ENCODE results near the gene SNCA. TPM values are rescaled to one million over a fixed set of nuclear protein-coding genes. Genes with fewer than 3 reads are reported as not detected.

SNCA gene
- total RNA-seq, 1 donor from 2014 or later = 33.6 TPM

DNA sequence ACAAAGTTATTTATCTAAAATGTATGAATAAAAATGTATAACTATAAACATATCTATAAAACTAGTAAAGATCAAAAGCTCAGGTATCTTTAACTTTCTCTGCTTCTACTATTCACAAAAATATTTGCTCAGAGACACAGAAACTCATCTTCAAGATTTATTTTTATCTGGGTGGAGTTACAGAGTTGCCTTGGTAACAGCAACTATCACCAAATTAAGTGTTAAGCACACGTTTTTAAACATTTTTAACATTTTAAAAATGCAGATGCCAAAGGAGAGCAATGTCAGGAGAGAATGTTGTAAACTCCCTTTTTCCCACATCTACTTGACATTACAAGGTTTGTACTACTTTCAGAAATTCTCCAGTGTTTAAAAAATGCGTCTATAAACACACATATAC is 71.4 kb downstream of the SNCA start:
- DNase-seq (ENCODE audit: low spot score) = no peak
- intact Hi-C loops (cut with DNase I) = no loop called here

DNA sequence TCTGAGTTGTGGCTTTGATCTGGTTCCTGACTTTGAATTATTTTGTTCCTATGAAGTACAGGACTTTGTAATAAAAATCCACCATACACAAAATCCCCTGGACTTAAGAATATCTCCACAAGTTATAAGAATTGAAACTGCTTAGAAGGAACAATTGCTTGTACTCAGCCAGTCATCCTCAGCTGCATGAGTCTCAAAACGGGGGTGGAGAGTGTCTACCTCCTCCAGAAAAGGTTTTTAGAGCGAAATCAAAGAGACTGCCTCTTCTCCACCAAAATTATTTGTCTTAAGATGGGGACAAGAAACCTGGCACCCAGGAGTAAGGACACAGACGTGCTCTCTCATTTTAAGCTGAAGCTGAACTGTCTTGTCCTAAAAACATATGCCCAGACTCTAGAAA is 74.7 kb downstream of the SNCA start:
- no peak for DNase-seq (ENCODE audit: low spot score)
- intact Hi-C loops (cut with DNase I) = no loop called here

DNA sequence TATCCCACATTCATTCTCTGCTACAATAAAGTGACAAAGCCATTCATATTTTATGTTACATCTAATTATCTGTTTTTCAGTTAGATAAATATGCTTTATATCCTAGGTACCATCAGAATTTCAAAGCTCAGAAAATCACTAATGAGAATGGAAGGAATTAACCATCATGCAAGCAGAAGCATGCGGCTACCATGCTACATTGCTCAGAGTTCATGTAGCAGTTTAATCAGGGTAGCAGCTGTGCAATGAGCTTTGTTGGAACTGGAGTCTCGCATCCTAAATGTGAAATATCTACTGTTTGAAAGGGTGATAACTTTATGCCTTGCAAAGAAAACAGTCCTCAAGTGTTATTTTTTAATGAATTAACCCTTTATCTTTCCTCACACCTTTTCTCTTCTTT is 77.5 kb downstream of the SNCA start:
- intact Hi-C loops (cut with DNase I) = no loop called here
- no peak for DNase-seq (ENCODE audit: low spot score)

GRCh38 chr4:89757154-89757719 is 79.7 kb downstream of the SNCA start:
- DNase-seq (ENCODE audit: low spot score) = no peak
- intact Hi-C loops (cut with DNase I) = no loop called here

DNA sequence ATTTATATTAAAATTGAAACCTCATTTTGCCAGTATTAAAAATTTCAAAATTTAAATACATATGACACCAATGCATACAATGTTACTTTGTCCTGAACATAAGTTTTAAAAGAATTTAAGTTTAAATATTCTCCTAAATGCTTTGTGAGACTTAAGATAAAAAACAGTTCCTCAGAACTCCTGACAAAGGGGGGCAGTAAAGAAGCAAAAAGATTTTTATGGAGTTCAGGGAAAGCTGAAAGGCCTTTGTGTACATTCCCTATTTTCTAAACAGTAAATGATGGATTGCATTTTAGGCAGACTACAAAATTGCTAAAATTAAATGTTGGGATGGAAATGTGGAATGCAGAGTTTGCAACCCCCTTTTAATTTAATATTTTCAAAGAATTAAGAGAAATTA is 81.7 kb downstream of the SNCA start:
- no peak for DNase-seq (ENCODE audit: low spot score)
- intact Hi-C loops (cut with DNase I) = no loop called here

GRCh38 chr4:89754531-89754930 is 82.4 kb downstream of the SNCA start:
- intact Hi-C loops (cut with DNase I) = no loop called here
- DNase-seq (ENCODE audit: low spot score) = no peak

- intact Hi-C loops (cut with DNase I) = no loop called here
- no peak for DNase-seq (ENCODE audit: low spot score)
Measured at GRCh38 chr4:89753601-89754066, 83.3 kb downstream of the SNCA start.

DNA sequence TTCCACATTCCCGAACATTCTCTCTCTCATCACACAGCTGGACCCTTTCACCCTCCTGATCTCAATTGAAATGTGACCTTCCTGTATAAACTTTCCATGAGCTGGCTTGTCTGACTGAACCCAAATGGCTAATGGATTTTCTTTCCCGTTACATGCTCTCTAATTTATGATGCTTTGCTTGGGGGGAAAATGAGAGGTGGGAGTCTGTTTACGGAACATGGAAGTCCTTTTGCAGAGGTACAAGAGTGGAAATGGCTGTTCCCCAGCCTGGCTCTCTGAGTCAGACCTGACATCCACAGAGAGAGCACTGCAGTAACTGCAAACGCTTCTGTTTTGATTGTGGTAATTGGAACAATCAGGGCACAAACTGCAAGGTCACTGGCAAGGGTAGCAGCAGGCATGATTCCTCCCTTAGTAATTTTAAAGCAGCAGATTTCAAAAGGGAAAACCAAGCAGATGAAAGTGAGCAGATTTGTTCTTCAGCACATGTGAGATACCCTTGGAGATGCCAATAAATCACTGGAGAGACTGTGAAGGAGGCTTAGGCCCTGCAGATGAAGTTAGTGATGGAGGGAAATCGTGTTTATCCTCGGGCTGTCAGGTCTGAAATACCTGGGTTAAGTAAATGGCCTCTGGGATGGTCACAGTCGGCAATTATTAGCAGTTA is 83.9 kb downstream of the SNCA start:
- intact Hi-C loops (cut with DNase I) = no loop called here
- DNase-seq (ENCODE audit: low spot score) = no peak

GRCh38 chr4:89751416-89751815 is 85.5 kb downstream of the SNCA start:
- DNase-seq (ENCODE audit: low spot score) = no peak
- intact Hi-C loops (cut with DNase I) = no loop called here

- no peak for DNase-seq (ENCODE audit: low spot score)
- intact Hi-C loops (cut with DNase I) = no loop called here
Measured at GRCh38 chr4:89746377-89746776, 90.6 kb downstream of the SNCA start.

GRCh38 chr4:89745708-89746107 is 91.3 kb downstream of the SNCA start:
- intact Hi-C loops (cut with DNase I) = no loop called here
- no peak for DNase-seq (ENCODE audit: low spot score)

DNA sequence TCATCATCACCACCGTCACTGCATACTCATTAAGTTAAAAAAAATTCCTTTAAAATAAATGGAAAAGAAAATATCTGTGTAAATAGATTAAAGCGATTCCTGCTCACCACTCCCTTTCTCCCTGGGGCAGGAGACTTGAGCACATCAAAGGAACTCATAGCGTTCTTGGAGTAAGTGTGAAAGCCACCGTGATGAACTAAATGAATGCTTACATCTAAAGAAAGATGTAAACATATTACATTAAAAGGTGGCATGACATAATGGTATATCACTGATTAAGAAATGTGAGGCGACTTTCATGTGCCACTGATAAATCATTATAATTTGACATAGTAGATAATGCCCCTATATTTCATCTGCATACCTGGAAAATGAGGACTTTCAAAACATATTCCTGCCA is 92.0 kb downstream of the SNCA start:
- DNase-seq (ENCODE audit: low spot score) = no peak
- intact Hi-C loops (cut with DNase I) = no loop called here

DNA sequence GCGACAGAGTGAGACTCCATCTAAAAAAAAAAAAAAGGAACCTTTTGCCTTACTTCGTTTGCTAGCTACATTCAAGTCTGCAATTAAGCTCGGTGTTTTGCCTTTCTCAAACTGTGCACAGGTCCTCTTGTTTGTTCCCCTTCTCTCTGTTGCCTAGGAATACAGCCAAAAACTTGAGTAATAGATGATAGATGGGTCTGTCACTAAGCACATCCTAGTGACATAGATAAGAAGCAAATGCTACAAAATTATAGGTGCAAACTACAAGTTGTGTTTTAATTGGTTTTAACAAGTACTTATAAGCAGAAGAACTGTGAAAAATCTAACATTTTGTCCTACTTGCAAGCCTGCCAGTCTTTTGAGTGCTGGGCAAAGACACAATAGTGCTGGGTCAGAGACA is 95.2 kb downstream of the SNCA start:
- intact Hi-C loops (cut with DNase I) = no loop called here

DNA sequence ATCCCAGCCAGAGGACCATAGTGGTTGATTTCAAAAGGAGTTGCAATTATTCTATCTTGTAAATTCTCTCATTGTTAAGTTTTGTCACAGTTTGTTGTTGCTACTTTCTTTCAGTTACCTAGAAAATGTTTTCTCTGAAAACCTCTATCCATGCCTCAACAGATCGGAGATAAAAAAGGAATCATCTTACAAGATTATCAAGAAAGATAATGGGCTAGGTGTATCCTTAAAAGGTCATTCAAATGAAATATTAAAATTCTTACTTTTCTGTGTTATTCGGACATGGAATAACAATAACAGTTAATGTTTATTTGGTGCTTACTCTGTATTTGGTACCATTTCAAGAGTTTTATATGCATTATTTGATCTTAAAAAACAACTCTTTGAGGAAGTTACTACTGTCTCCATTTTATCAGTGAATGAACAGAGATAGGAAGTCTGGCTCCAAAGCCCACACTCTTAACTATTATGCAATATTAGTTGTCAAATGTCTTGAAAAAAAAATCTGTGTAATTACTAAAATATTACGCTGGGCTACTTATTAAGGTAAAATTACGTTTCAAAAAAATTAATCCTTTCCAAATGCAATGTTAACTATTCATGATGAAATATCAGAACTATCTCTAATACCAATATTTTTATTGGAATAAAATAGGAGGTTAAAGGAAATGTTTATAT is 97.5 kb downstream of the SNCA start:
- intact Hi-C loops (cut with DNase I) = no loop called here
- no peak for DNase-seq (ENCODE audit: low spot score)

More for the DNA sequence above, 95.2 kb downstream of the SNCA start:
- no peak for DNase-seq (ENCODE audit: low spot score)

GRCh38 chr4:89737888-89738287 is 99.1 kb downstream of the SNCA start:
- no peak for DNase-seq (ENCODE audit: low spot score)
- intact Hi-C loops (cut with DNase I) = no loop called here

DNA sequence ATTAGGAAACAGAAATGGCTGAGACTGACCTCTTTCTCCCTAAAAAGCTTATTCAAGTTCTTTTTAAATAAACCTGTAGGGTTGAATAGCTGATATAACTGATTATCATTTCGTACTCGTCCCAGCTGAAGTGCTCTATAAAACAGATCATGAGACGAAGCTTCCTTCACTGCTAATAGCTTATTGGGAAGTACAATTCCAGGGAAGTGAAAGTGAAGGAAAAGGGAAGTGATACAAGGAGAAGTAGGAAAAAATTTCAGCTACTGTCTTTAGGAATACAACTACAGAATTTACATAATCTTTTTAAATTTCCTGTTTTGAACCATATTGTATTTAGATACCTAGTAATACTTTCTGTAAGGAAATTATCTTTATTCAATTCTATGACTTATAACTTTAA is 103.0 kb downstream of the SNCA start:
- intact Hi-C loops (cut with DNase I) = no loop called here
- DNase-seq (ENCODE audit: low spot score) = no peak

- intact Hi-C loops (cut with DNase I) = no loop called here
Measured at GRCh38 chr4:89727238-89727637, 109.7 kb downstream of the SNCA start.

DNA sequence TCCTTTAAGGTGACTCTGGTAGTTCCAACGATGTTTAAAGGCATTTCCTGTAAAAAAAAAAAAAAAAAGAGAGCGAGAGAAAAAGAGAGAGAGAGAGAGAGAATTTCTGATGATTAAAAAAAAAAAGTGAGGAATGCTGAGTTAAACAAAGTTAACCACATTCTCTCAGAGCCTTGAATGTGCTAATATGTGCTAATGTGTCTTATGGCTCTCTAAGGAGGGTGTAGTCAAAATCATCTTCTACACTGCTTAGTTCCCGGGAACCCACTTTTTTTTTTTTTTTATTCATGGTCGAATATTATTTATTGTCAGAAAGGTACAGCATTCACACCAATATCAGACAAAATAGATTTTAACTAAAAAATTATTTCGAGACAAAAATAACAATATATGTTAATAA is 111.7 kb downstream of the SNCA start:
- no peak for DNase-seq (ENCODE audit: low spot score)
- intact Hi-C loops (cut with DNase I) = no loop called here

More at GRCh38 chr4:89727238-89727637, 109.7 kb downstream of the SNCA start:
- no peak for DNase-seq (ENCODE audit: low spot score)

DNA sequence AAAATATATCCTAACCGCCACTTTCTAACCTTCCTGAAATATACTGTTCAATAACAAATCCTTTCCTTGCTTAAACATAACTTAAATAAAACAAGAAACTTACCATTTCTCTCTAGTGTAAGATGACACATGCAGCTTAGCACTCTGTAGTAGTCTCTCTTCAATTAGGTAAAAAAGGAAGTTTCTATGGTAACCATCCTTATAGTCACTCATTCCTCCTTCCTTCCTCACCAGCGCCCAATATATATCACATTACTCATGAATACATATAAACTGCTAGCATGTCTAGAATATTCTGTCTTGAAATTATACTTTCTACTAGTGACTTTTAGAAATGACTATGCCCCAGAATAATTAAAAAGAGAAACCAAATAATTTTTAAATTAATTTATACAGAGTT is 112.2 kb downstream of the SNCA start:
- intact Hi-C loops (cut with DNase I) = no loop called here
- DNase-seq (ENCODE audit: low spot score) = no peak

DNA sequence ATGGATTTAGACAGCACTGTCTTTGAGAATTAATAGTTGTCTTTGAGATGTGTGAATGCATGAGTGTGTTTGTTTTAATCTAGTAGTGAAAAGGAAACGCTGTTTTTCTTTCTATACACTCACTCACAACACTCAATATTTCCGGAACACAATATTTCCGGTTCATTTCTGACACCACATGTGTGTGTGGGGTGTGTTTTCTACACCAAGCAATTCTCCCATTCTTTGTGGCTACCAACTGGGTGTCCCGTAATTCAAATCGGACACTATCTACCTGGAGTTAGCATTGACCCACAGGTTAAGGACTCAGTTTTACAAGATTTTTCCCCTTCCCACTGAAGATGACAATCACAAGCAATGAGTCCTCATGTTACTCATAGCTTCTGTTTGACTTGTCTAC is 113.9 kb downstream of the SNCA start:
- intact Hi-C loops (cut with DNase I) = no loop called here
- DNase-seq (ENCODE audit: low spot score) = no peak

- intact Hi-C loops (cut with DNase I) = no loop called here
- no peak for DNase-seq (ENCODE audit: low spot score)
Measured at GRCh38 chr4:89722517-89722916, 114.4 kb downstream of the SNCA start.

All from cardiac septum (tissue), 1 donor.